Measurements from ENCODE around the gene STK32B.

DNA sequence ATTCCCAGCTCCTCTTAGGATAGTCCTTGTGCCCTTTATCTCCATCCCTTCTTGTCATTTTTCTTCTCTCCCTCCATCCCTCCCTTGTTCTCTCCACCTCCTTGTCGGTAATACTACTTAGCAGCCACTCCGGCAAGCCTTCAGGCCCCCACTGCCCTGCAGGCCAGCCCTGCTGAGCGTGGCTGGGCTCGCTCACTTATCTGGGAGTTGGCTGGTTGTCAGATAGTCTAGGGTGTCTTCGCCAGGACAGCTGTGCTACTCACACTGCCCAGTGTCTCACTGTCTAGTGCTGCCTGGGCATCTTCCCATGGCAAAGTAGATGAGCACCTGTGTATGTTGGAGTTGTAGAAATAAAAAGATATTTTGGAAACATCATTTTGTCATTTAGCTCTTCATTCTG, 75.0 kb downstream of the STK32B start:
- TF ChIP-seq CTCF (conservative IDR thresholded peaks at IDR 0.05; ENCODE audit: low read depth, low read length) (no peak), RAD21 (IDR thresholded peaks at IDR 0.05; ENCODE audit: low read length) (no peak), POLR2A (IDR thresholded peaks at IDR 0.05; ENCODE audit: low read depth, low read length) (no peak), SMC3 (IDR thresholded peaks at IDR 0.05; ENCODE audit: low read depth, low read length) (no peak)
